ENCODE measurements around the gene POLR2F. TPM values are rescaled to one million over a fixed set of nuclear protein-coding genes. Genes with fewer than 3 reads are reported as not detected.

Gene POLR2F
- total RNA-seq, 1 donor from 2014 or later, result 204 TPM

GRCh38 chr22:37983860-37984791 lies 30.6 kb downstream of the POLR2F start, which contains the start of gene SOX10:
Gene SOX10 (minus strand): TSS chr22:37984555. CDS start chr22:37983784, 771 bp downstream.
- no peak within 1 kb of the TSS for H3K27ac ChIP-seq
- no peak within 1 kb of the TSS for H3K4me3 ChIP-seq
- peaks cover 0 to 3% of the 10 kb centered on the region in 2 donors for H3K36me3 ChIP-seq
- intact Hi-C loops (cut with DNase I), result no loop called here
- no peaks in the 10 kb centered on the region for H3K9me3 ChIP-seq
- H3K27me3 ChIP-seq, result no peaks in the 10 kb centered on the region
- H3K4me1 ChIP-seq, result no peaks in the 10 kb centered on the region
- no peak for TF ChIP-seq CTCF (IDR thresholded peaks at IDR 0.05)
- no peak for DNase-seq (ENCODE audit: low spot score in 2 of 2)

- Histone ChIP-seq H3K9me3 (no peaks in the 10 kb centered on the region), H3K36me3 (peaks cover 0 to 3% of the 10 kb centered on the region in 2 donors), H3K27me3 (no peaks in the 10 kb centered on the region), H3K27ac (no peak overlapping the region), H3K4me3 (no peak overlapping the region), H3K4me1 (no peaks in the 10 kb centered on the region)
- TF ChIP-seq CTCF (IDR thresholded peaks at IDR 0.05), result no peak
- DNase-seq (ENCODE audit: low spot score in 2 of 2), result no peak
- intact Hi-C loops (cut with DNase I), result no loop called here
Measured at GRCh38 chr22:37985050-37985585, 31.6 kb downstream of the POLR2F start.

GRCh38 chr22:37985751-37986281 lies 32.3 kb downstream of the POLR2F start:
- no peak for DNase-seq (ENCODE audit: low spot score in 2 of 2)
- intact Hi-C loops (cut with DNase I), result no loop called here
- H3K36me3 ChIP-seq, result peaks cover 0 to 3% of the 10 kb centered on the region in 2 donors
- no peak for TF ChIP-seq CTCF (IDR thresholded peaks at IDR 0.05)
- H3K4me3 ChIP-seq, result no peak overlapping the region
- H3K4me1 ChIP-seq, result no peaks in the 10 kb centered on the region
- no peak overlapping the region for H3K27ac ChIP-seq
- no peaks in the 10 kb centered on the region for H3K9me3 ChIP-seq
- H3K27me3 ChIP-seq, result no peaks in the 10 kb centered on the region

GRCh38 chr22:37986371-37986770 lies 32.9 kb downstream of the POLR2F start:
- intact Hi-C loops (cut with DNase I), result no loop called here
- no peak for DNase-seq (ENCODE audit: low spot score in 2 of 2)
- Histone ChIP-seq H3K36me3 (peaks cover 0 to 3% of the 10 kb centered on the region in 2 donors), H3K27me3 (no peaks in the 10 kb centered on the region), H3K27ac (no peak overlapping the region), H3K4me1 (no peaks in the 10 kb centered on the region), H3K9me3 (no peaks in the 10 kb centered on the region), H3K4me3 (no peak overlapping the region)
- TF ChIP-seq CTCF (IDR thresholded peaks at IDR 0.05), result no peak

GRCh38 chr22:37989146-37990045 lies 35.9 kb downstream of the POLR2F start:
- Histone ChIP-seq H3K4me1 (no peaks in the 10 kb centered on the region), H3K27me3 (no peaks in the 10 kb centered on the region), H3K4me3 (no peak overlapping the region), H3K36me3 (peaks cover 0 to 3% of the 10 kb centered on the region in 2 donors), H3K27ac (no peak overlapping the region), H3K9me3 (no peaks in the 10 kb centered on the region)
- TF ChIP-seq CTCF (IDR thresholded peaks at IDR 0.05), result no peak
- intact Hi-C loops (cut with DNase I), result no loop called here
- DNase-seq (ENCODE audit: low spot score in 2 of 2), result no peak

Measured in ascending aorta (tissue), 2 donors.